Lung (tissue), 12 donors: ENCODE results near the gene PRICKLE1. TPM values are rescaled to one million over a fixed set of nuclear protein-coding genes. Genes with fewer than 3 reads are reported as not detected.

Experiments
- ATAC-seq: fragments of 200-7000 bp; cut with Tn5 transposase; one replicate; pipeline ENCODE4 v1.9.1; 2020; ENCODE audit warnings: moderate number of reproducible peaks; ENCODE audit not compliant: insufficient read depth, low FRiP score
- DNase-seq, 3 donors: peaks; one replicate each; pipeline ENCODE4 v3.0.0-alpha.2; 2013 to 2017
- H3K27ac ChIP-seq, 2 donors: one replicate each; pipeline ENCODE4 v1.5.1; 2013; ENCODE audit warnings: mild to moderate bottlenecking in 2 of 2, moderate library complexity in 2 of 2, control low read depth in 1 of 2, inconsistent platforms in 1 of 2, low read depth in 1 of 2, low read length in 1 of 2
- H3K27me3 ChIP-seq, 3 donors: one replicate each; pipeline ENCODE4 v1.5.1; 2013; ENCODE audit warnings: low read length in 2 of 3; ENCODE audit not compliant: control insufficient read depth in 3 of 3, insufficient read depth in 3 of 3
- H3K36me3 ChIP-seq, 4 donors: one replicate each; pipeline ENCODE4 v1.5.1; 2013; ENCODE audit warnings: low read length in 4 of 4, mild to moderate bottlenecking in 1 of 4, moderate library complexity in 1 of 4; ENCODE audit not compliant: control insufficient read depth in 4 of 4, insufficient read depth in 4 of 4
- H3K4me1 ChIP-seq, 5 donors: one replicate each; pipeline ENCODE4 v1.5.1; 2013; ENCODE audit warnings: low read length in 5 of 5, mild to moderate bottlenecking in 2 of 5, moderate library complexity in 1 of 5; ENCODE audit not compliant: control insufficient read depth in 5 of 5, insufficient read depth in 5 of 5
- H3K4me3 ChIP-seq: one replicate; pipeline ENCODE4 v1.5.1; 2013; ENCODE audit warnings: mild to moderate bottlenecking, control low read depth, moderate library complexity
- H3K9ac ChIP-seq, 2 donors: one replicate each; pipeline ENCODE4 v1.5.1; 2013; ENCODE audit warnings: low read length in 2 of 2, control low read depth in 1 of 2; ENCODE audit not compliant: insufficient read depth in 1 of 2
- H3K9me3 ChIP-seq, 4 donors: one replicate each; pipeline ENCODE4 v1.5.1; 2013; ENCODE audit warnings: low read length in 3 of 4, mild to moderate bottlenecking in 1 of 4, moderate library complexity in 1 of 4; ENCODE audit not compliant: control insufficient read depth in 4 of 4, insufficient read depth in 3 of 4
- WGBS, 2 donors: extraction: QIAGEN DNeasy Blood & Tissue Kit; methylation state at CpG; one replicate each; pipeline ENCODE4 v1.1.7; 2013; 5-methylcytosine and 5-hydroxymethylcytosine counted together
- polyA plus RNA-seq, 2 donors: library from polyadenylated mRNA; stranded (reverse); fragments of 200-250 nt; gene quantifications; one replicate each; pipeline ENCODE4 v1.2.1, GENCODE V29; 2013
- total RNA-seq, 2 donors: library from RNA; depleted of rRNA in 1 of 2; stranded (reverse); fragments of >200 nt in 1 of 2; gene quantifications; one replicate each; pipeline ENCODE4 v1.2.1, GENCODE V29; 2014 to 2021
- TF ChIP-seq, protein P1 (sequence below): IDR thresholded peaks from 2 replicates; pipeline ENCODE4 v1.5.1; 2012; ENCODE audit warnings: mild to moderate bottlenecking; ENCODE audit errors: control extremely low read depth, extremely low read depth
- donor health status: control.
- donor health status: control.
- donor health status: Bipolar disorder and iron deficiency.
- donor health status: healthy.
- donor health status: DM: yes; HTN: yes; CAD: no.

The PRICKLE1 gene
- total and polyA plus RNA-seq, 4 donors = 2.1 to 60.1 (median 7.8) TPM

DNA sequence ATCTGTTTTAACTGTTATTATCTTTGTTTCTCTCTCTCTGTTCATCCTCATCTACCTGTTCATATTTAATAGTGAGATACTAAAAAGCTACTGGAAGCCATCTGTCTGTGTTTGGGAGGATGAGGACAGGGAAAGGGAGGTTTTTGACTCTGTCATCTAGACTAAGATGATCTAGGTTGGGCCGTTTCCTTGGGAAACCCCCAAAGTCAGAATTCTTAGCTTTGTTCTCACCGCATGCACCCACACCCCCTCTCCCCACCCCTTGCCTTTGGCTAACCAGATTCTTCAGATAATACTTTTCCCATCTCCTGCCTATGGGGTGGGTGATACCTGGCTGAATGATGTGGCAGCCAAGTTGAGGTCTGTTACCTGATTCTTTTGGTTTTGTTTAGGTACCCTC is 73.0 kb downstream of the PRICKLE1 start:
- DNase-seq (no peak), ATAC-seq (no peak)
- Histone ChIP-seq H3K4me1 (peaks cover 0 to 2% (median 0%) of the 10 kb centered on the region in 5 donors), H3K9me3 (peaks cover 0 to 2% (median 0%) of the 10 kb centered on the region in 4 donors), H3K27me3 (no peaks in the 10 kb centered on the region), H3K9ac (no peak overlapping the region), H3K36me3 (no peaks in the 10 kb centered on the region), H3K27ac (no peak overlapping the region), H3K4me3 (no peak overlapping the region)
- TF ChIP-seq, protein P1, sequence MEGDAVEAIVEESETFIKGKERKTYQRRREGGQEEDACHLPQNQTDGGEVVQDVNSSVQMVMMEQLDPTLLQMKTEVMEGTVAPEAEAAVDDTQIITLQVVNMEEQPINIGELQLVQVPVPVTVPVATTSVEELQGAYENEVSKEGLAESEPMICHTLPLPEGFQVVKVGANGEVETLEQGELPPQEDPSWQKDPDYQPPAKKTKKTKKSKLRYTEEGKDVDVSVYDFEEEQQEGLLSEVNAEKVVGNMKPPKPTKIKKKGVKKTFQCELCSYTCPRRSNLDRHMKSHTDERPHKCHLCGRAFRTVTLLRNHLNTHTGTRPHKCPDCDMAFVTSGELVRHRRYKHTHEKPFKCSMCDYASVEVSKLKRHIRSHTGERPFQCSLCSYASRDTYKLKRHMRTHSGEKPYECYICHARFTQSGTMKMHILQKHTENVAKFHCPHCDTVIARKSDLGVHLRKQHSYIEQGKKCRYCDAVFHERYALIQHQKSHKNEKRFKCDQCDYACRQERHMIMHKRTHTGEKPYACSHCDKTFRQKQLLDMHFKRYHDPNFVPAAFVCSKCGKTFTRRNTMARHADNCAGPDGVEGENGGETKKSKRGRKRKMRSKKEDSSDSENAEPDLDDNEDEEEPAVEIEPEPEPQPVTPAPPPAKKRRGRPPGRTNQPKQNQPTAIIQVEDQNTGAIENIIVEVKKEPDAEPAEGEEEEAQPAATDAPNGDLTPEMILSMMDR = no peak
- WGBS, 2 donors = 46 to 91% methylated on average over 2 of the region's 2 CpGs

DNA sequence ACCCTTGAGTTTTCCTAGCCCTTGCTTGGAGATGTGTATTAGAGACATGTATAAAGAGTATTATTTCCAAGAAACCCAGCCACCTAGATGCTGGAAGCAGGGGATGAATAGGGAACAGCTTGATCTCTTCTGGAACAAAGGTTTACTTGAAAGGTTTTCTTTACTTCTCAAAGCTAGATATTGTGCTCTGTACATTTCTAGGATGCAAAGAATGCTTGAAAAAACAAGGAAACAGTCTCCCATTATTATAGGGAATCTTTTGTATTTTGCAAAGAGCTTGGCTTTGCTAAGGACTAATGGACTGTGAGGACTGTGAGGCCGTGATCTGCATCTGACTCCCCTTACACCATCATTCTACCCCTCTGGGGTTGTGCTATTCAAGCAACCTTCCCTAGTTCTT is 77.9 kb downstream of the PRICKLE1 start:
- DNase-seq = no peak
- TF ChIP-seq, protein P1 = no peak
- Histone ChIP-seq H3K4me3 (no peak overlapping the region), H3K9me3 (peaks cover 0 to 2% (median 0%) of the 10 kb centered on the region in 4 donors), H3K9ac (no peak overlapping the region), H3K4me1 (no peaks in the 10 kb centered on the region), H3K27me3 (no peaks in the 10 kb centered on the region), H3K27ac (no peak overlapping the region), H3K36me3 (no peaks in the 10 kb centered on the region)
- 90 to 92% methylated on average over 1 of the region's 1 CpG for WGBS, 2 donors
- ATAC-seq = no peak

DNA sequence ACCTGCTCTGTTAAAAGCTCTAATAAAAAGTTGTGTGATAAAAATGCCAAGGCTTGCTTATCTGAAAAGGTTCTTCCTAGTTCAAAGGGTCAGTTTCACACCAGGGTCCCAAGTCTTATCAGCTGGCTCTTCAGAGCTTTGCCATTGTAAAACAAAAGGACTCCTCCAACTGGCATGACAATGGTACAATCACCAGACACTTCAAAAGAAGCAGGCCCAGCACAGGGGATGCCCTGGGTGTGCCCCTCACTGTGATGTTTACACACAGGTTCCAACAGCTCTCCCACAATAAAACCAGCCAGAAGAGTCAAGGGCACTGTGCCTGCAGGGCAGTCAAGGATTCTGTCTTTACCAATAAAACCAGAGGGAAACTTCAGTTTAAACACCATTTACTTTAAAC is 78.7 kb downstream of the PRICKLE1 start:
- H3K9ac ChIP-seq = no peak overlapping the region
- TF ChIP-seq, protein P1 = no peak
- no peaks in the 10 kb centered on the region for H3K36me3 ChIP-seq
- ATAC-seq (no peak), DNase-seq (no peak)
- H3K4me1 ChIP-seq = no peaks in the 10 kb centered on the region
- H3K9me3 ChIP-seq = no peaks in the 10 kb centered on the region
- no peak overlapping the region for H3K27ac ChIP-seq
- H3K27me3 ChIP-seq = no peaks in the 10 kb centered on the region
- no peak overlapping the region for H3K4me3 ChIP-seq

DNA sequence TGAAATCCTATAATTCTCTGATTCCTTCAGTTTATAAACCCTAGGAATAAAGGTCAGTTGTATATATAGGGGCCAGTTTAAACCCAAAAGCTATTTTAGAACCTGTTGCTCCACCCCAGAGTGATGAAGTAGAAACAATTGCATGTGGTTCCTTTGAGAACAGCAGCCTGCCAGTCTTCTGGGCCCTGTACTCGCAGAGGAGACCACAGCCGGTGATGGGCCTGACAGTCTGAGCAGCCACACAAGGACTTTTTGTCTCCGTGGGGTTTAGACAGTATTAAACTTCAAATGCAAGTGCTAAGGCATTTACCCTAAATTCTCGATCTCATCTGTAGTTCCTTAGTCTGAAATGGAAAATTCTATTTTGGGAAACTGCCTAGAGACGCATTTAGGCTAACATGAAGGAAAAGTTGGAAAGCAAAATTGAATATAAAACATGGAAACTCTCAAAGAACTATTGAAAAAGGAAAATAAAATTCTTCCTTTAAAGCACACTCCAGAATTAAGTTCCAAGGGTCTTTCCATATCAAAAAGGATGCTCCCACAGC is 80.6 kb downstream of the PRICKLE1 start:
- H3K27me3 ChIP-seq = no peaks in the 10 kb centered on the region
- no peaks in the 10 kb centered on the region for H3K9me3 ChIP-seq
- 82 to 87% methylated on average over 5 of the region's 5 CpGs for WGBS, 2 donors
- no peak overlapping the region for H3K27ac ChIP-seq
- no peak overlapping the region for H3K9ac ChIP-seq
- ATAC-seq (no peak), DNase-seq (no peak)
- no peaks in the 10 kb centered on the region for H3K36me3 ChIP-seq
- TF ChIP-seq, protein P1 = no peak
- peaks cover 0 to 7% (median 5%) of the 10 kb centered on the region in 5 donors for H3K4me1 ChIP-seq
- H3K4me3 ChIP-seq = no peak overlapping the region
